ENCODE data around the gene RAP2A.

Gene RAP2A

GRCh38 chr13:97422118-97423054 lies 11.6 kb upstream of the RAP2A start:
- DNase-seq (ENCODE audit: low read depth, low spot score): no peak

GRCh38 chr13:97423300-97424045 lies 10.5 kb upstream of the RAP2A start:
- DNase-seq (ENCODE audit: low read depth, low spot score): no peak

- DNase-seq (ENCODE audit: low read depth, low spot score): no peak
These were observed 8.4 kb upstream of the RAP2A start for GRCh38 chr13:97425590-97425989.

GRCh38 chr13:97426695-97427094 lies 7.3 kb upstream of the RAP2A start:
- no peak for DNase-seq (ENCODE audit: low read depth, low spot score)

- no peak for DNase-seq (ENCODE audit: low read depth, low spot score)
These were observed 4.3 kb upstream of the RAP2A start for GRCh38 chr13:97429681-97430081.

- no peak for DNase-seq (ENCODE audit: low read depth, low spot score)
These were observed 3.7 kb upstream of the RAP2A start for GRCh38 chr13:97430296-97430695.

GRCh38 chr13:97431171-97431764 lies 2.7 kb upstream of the RAP2A start:
- DNase-seq (ENCODE audit: low read depth, low spot score): no peak

- DNase-seq (ENCODE audit: low read depth, low spot score): no peak
These were observed 1.6 kb upstream of the RAP2A start for GRCh38 chr13:97432232-97432916.

- peak; percentile 97 for DNase-seq (ENCODE audit: low read depth, low spot score)
These were observed 847 bp upstream of the RAP2A start for GRCh38 chr13:97432917-97433726.

GRCh38 chr13:97434397-97435201 lies 630 bp downstream of the RAP2A start:
- peak; percentile 0 for DNase-seq (ENCODE audit: low read depth, low spot score)

GRCh38 chr13:97435323-97435722 lies 1.4 kb downstream of the RAP2A start:
- no peak for DNase-seq (ENCODE audit: low read depth, low spot score)

- no peak for DNase-seq (ENCODE audit: low read depth, low spot score)
These were observed 1.8 kb downstream of the RAP2A start for GRCh38 chr13:97435794-97436193.

- no peak for DNase-seq (ENCODE audit: low read depth, low spot score)
These were observed 2.9 kb downstream of the RAP2A start for GRCh38 chr13:97436845-97437244.

GRCh38 chr13:97437729-97438128 lies 3.8 kb downstream of the RAP2A start:
- DNase-seq (ENCODE audit: low read depth, low spot score): no peak

GRCh38 chr13:97438856-97439595 lies 5.1 kb downstream of the RAP2A start:
- DNase-seq (ENCODE audit: low read depth, low spot score): no peak

- DNase-seq (ENCODE audit: low read depth, low spot score): no peak
These were observed 6.7 kb downstream of the RAP2A start for GRCh38 chr13:97440598-97441170.

GRCh38 chr13:97441368-97441767 lies 7.4 kb downstream of the RAP2A start:
- no peak for DNase-seq (ENCODE audit: low read depth, low spot score)

GRCh38 chr13:97445522-97446187 lies 11.7 kb downstream of the RAP2A start:
- no peak for DNase-seq (ENCODE audit: low read depth, low spot score)
